ENCODE data around the gene ARHGDIG.

DNA sequence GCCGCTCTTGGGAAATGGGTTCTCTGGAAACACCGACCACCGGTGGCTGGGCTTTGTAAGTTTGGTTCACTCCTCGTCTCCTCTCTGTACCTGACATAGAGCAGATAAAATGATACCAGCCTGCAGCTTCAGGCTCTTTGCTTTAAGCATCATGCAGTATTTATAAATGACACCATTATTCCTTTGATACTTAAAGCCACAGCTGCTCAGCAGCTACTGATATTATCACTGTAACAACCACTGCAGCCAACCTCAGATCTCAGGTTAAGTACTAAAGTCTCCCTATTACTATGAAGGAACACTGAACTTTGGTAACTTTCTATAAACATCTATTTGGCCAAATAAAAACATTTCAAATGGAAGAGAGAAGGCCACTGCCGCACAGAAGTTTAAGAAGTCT, 37.2 kb downstream of the ARHGDIG start:
- TF ChIP-seq RAD21 (IDR thresholded peaks at IDR 0.05; ENCODE audit: low read length), result no peak
- TF ChIP-seq, protein P1, sequence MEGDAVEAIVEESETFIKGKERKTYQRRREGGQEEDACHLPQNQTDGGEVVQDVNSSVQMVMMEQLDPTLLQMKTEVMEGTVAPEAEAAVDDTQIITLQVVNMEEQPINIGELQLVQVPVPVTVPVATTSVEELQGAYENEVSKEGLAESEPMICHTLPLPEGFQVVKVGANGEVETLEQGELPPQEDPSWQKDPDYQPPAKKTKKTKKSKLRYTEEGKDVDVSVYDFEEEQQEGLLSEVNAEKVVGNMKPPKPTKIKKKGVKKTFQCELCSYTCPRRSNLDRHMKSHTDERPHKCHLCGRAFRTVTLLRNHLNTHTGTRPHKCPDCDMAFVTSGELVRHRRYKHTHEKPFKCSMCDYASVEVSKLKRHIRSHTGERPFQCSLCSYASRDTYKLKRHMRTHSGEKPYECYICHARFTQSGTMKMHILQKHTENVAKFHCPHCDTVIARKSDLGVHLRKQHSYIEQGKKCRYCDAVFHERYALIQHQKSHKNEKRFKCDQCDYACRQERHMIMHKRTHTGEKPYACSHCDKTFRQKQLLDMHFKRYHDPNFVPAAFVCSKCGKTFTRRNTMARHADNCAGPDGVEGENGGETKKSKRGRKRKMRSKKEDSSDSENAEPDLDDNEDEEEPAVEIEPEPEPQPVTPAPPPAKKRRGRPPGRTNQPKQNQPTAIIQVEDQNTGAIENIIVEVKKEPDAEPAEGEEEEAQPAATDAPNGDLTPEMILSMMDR (conservative IDR thresholded peaks at IDR 0.05; ENCODE audit: low read depth, low read length), result no peak
- TF ChIP-seq POLR2A (IDR thresholded peaks at IDR 0.05; ENCODE audit: low read depth, low read length), result no peak
- no peak for TF ChIP-seq FOS (IDR thresholded peaks at IDR 0.05; ENCODE audit: low read depth, low read length)
